Osteoblast (primary cell): ENCODE data around the gene RPS19. TPM values are rescaled to one million over a fixed set of nuclear protein-coding genes. Genes with fewer than 3 reads are reported as not detected.

ENCODE experiments used
- DNase-seq: peaks from one replicate; pipeline ENCODE4 v3.0.0; 2011; ENCODE audit warnings: low spot score, mixed read lengths; ENCODE audit not compliant: insufficient read length; ENCODE audit errors: missing footprints
- H2AFZ ChIP-seq: 2 replicates; pipeline ENCODE4 v1.6.0; 2011; ENCODE audit warnings: mild to moderate bottlenecking, low read length
- H3K27ac ChIP-seq: 2 replicates; pipeline ENCODE4 v1.5.1; 2011; ENCODE audit warnings: mild to moderate bottlenecking, low read depth, low read length, moderate library complexity
- H3K27me3 ChIP-seq: 2 replicates; pipeline ENCODE4 v1.6.0; 2012; ENCODE audit warnings: mild to moderate bottlenecking, control low read depth, inconsistent platforms, low read length, moderate library complexity; ENCODE audit not compliant: insufficient read depth
- H3K36me3 ChIP-seq: 2 replicates; pipeline ENCODE4 v1.5.1; 2011; ENCODE audit warnings: mild to moderate bottlenecking, low read length, control low read depth, moderate library complexity; ENCODE audit not compliant: insufficient read depth
- H3K4me1 ChIP-seq: 2 replicates; pipeline ENCODE4 v1.5.1; 2011; ENCODE audit warnings: mild to moderate bottlenecking, low read length, control low read depth, moderate library complexity; ENCODE audit not compliant: insufficient read depth
- H3K4me2 ChIP-seq: 2 replicates; pipeline ENCODE4 v1.6.0; 2011; ENCODE audit warnings: mild to moderate bottlenecking, low read length; ENCODE audit not compliant: insufficient read depth
- H3K4me3 ChIP-seq: fragments of 200-600 bp; sonication (generic); 3 replicates; pipeline ENCODE4 v1.5.1; 2012; ENCODE audit warnings: mild to moderate bottlenecking, low read length, inconsistent platforms; ENCODE audit not compliant: insufficient read depth
- H3K79me2 ChIP-seq: 2 replicates; pipeline ENCODE4 v1.6.0; 2012; ENCODE audit warnings: mild to moderate bottlenecking, low read length, control low read depth, inconsistent platforms; ENCODE audit not compliant: insufficient read depth
- H3K9me3 ChIP-seq: 2 replicates; pipeline ENCODE4 v1.5.1; 2011; ENCODE audit warnings: low read depth, low read length, control low read depth
- H4K20me1 ChIP-seq: 2 replicates; pipeline ENCODE4 v1.6.0; 2012; ENCODE audit warnings: mild to moderate bottlenecking, low read length, control low read depth; ENCODE audit not compliant: insufficient read depth
- CTCF ChIP-seq: IDR thresholded peaks from 2 replicates; pipeline ENCODE4 v1.5.1; 2011; ENCODE audit warnings: mild to moderate bottlenecking, low read depth, low read length, moderate library complexity; ENCODE audit errors: extremely low read depth
- total RNA-seq: library from RNA; depleted of rRNA; stranded (reverse); fragments of >200 nt; gene quantifications from 2 replicates; pipeline ENCODE4 v1.2.3, GENCODE V29; 2012

RPS19 gene
- total RNA-seq, 1 donor = 791 TPM

DNA sequence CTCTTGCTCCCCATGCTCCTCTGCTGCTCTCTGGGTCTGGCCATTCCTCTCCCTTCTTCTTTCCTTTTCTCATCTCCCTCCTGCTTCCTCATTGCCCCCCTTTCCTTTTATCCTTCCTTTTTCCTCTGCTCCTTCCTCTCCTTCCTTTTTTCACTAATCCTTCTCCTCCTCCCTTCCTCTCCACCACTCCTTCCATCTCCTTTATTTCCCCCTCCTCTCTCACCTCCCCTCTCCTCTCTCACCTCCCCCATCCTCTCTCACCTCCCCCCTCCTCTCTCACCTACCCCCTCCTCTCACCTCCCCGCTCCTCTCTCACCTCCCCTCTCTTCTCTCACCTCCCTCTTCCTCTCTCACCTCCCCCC lies 36.5 kb downstream of the RPS19 start:
- Histone ChIP-seq H2AFZ (no peak overlapping the region), H3K9me3 (no peaks in the 10 kb centered on the region), H3K27me3 (no peaks in the 10 kb centered on the region), H3K4me1 (no peaks in the 10 kb centered on the region), H3K4me3 (no peak overlapping the region), H3K36me3 (peaks cover 53% of the 10 kb centered on the region), H3K4me2 (no peak overlapping the region), H4K20me1 (peaks cover 9% of the 10 kb centered on the region), H3K27ac (no peak overlapping the region), H3K79me2 (peaks cover 4% of the 10 kb centered on the region)
- no peak for TF ChIP-seq CTCF
- no peak for DNase-seq

DNA sequence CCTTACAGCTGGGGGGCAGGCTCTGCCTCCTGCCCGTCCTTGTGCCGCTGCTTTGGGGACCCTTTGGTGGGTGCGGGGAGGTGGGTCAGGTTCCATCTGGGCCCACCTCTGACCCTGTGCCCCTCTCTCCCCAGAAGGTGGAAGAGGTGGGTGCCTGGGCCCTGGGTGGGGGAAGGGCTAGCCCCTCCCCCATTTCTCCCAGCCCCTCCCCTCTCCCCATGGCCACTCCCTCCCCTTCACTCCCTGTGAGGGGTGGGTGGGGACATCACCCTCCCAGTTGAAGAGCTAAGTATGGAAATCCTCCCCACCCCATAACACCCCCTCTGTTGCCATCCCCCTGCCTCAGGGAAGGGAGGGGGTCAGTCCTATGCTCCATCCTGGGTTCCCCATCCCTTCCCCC lies 37.1 kb downstream of the RPS19 start:
- Histone ChIP-seq H3K4me2 (no peak overlapping the region), H3K4me3 (no peak overlapping the region), H3K4me1 (no peaks in the 10 kb centered on the region), H4K20me1 (peaks cover 4% of the 10 kb centered on the region), H3K36me3 (peaks cover 49% of the 10 kb centered on the region), H3K27me3 (no peaks in the 10 kb centered on the region), H3K79me2 (peaks cover 2% of the 10 kb centered on the region), H2AFZ (no peak overlapping the region), H3K9me3 (no peaks in the 10 kb centered on the region), H3K27ac (no peak overlapping the region)
- no peak for TF ChIP-seq CTCF
- DNase-seq = peak; percentile 74

DNA sequence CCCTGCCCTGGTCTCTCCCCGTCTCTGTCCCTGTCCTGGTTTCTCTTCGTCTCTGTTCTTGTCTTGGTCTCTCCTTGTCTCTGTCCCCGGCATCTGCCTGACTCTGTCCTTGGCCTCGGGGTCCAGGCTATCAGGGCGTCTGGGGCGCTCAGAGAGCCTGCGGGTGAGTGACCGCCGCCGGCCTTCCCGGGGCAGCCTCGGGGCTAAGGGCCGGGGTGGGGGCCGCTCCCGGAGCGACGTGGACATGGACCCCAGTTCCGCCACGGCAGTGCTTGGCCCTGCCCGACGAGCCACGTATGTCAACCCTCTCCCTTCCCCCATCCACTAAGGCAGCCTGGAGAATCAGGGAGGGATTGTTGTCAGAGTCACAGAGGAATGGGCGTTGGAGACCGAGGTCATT lies 37.8 kb downstream of the RPS19 start:
- no peak for DNase-seq
- Histone ChIP-seq H2AFZ (no peak overlapping the region), H3K9me3 (no peaks in the 10 kb centered on the region), H3K4me1 (no peaks in the 10 kb centered on the region), H3K4me2 (no peak overlapping the region), H3K79me2 (no peaks in the 10 kb centered on the region), H4K20me1 (peaks cover 4% of the 10 kb centered on the region), H3K27ac (no peak overlapping the region), H3K4me3 (no peak overlapping the region), H3K36me3 (peaks cover 48% of the 10 kb centered on the region), H3K27me3 (no peaks in the 10 kb centered on the region)
- TF ChIP-seq CTCF = no peak

DNA sequence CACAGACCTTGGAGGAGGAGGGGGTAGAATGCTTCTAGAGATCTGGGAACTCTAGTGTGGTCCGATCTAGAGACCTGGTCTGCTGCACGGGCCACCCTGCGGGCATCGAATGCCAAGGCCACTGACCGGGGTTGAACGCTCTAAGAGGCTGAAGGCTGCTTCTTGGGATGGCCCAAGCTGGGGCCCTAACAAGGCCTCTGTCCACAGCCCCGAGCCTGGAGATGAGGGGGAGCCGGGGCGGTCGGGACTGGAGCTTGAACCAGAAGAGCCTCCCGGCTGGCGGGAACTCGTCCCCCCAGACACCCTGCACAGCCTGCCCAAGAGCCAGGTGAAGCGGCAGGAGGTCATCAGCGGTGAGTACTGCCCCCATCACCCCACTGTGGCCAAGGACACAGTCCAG lies 38.2 kb downstream of the RPS19 start:
- H3K9me3 ChIP-seq = no peaks in the 10 kb centered on the region
- no peaks in the 10 kb centered on the region for H3K79me2 ChIP-seq
- H4K20me1 ChIP-seq = peaks cover 5% of the 10 kb centered on the region
- no peak for TF ChIP-seq CTCF
- no peak overlapping the region for H3K4me3 ChIP-seq
- H3K4me2 ChIP-seq = no peak overlapping the region
- no peaks in the 10 kb centered on the region for H3K4me1 ChIP-seq
- DNase-seq = no peak
- H3K36me3 ChIP-seq = peaks cover 52% of the 10 kb centered on the region
- no peak overlapping the region for H2AFZ ChIP-seq
- H3K27me3 ChIP-seq = no peaks in the 10 kb centered on the region
- no peak overlapping the region for H3K27ac ChIP-seq
